BJ (cell line): ENCODE measurements around the gene BCL2. TPM values are rescaled to one million over a fixed set of nuclear protein-coding genes. Genes with fewer than 3 reads are reported as not detected.

Experiments
- CTCF ChIA-PET: fragments of 350-600 bp; formaldehyde crosslinking; extraction: SDS; loops from one replicate; lab custom pipeline; 2021; ENCODE audit warnings: antibody characterized with exemption, inconsistent platforms; lab: Yijun Ruan, JAX
- POLR2A ChIA-PET: fragments of 300-600 bp; sonication (Branson Sonifier 250); formaldehyde crosslinking; extraction: SDS; loops from one replicate; lab custom pipeline; 2021; ENCODE audit warnings: antibody characterized with exemption; lab: Charles Lee
- DNase-seq: peaks from one replicate; pipeline ENCODE4 v3.0.0-alpha.2; 2011; ENCODE audit warnings: low read depth
- H3K27me3 ChIP-seq: 2 replicates; pipeline ENCODE4 v1.6.0; 2011; ENCODE audit warnings: low read length; ENCODE audit not compliant: control insufficient read depth, insufficient read depth
- H3K36me3 ChIP-seq: 2 replicates; pipeline ENCODE4 v1.5.1; 2011; ENCODE audit warnings: low read length; ENCODE audit not compliant: control insufficient read depth, insufficient read depth
- H3K4me3 ChIP-seq: 2 replicates; pipeline ENCODE4 v1.5.1; 2011; ENCODE audit warnings: low read depth, mild to moderate bottlenecking, control low read depth, low read length
- CTCF ChIP-seq: IDR thresholded peaks from 2 replicates; pipeline ENCODE4 v1.5.1; 2011; ENCODE audit warnings: low read depth, mild to moderate bottlenecking, control low read depth, inconsistent platforms, low read length, moderate library complexity; ENCODE audit not compliant: insufficient read depth
- polyA plus RNA-seq: library from polyadenylated mRNA; depleted of rRNA; stranded (reverse); fragments of >200 nt; gene quantifications from 2 replicates; pipeline ENCODE4 v1.2.3, GENCODE V29; 2011

BCL2 gene
- polyA plus RNA-seq, 1 experiment = 0.15 TPM

- ChIA-PET POLR2A (no interaction called here), CTCF (interaction anchor here (0.6 to 1.4 kb wide), 4 partner anchors 17 to 365 kb away, joined by 3 to 4 read pairs (median 3); no protein-coding TSS in a partner anchor)
- DNase-seq = no peak
- no peak for TF ChIP-seq CTCF
- H3K27me3 ChIP-seq = peaks cover 7% of the 10 kb centered on the region
- H3K36me3 ChIP-seq = no peaks in the 10 kb centered on the region
- no peak overlapping the region for H3K4me3 ChIP-seq
These were observed 180.9 kb downstream of the BCL2 start for GRCh38 chr18:63138436-63139340.

GRCh38 chr18:63137999-63138435 lies 181.6 kb downstream of the BCL2 start:
- TF ChIP-seq CTCF = no peak
- Histone ChIP-seq H3K36me3 (no peaks in the 10 kb centered on the region), H3K4me3 (no peak overlapping the region), H3K27me3 (peaks cover 4% of the 10 kb centered on the region)
- DNase-seq = no peak
- ChIA-PET POLR2A (no interaction called here), CTCF (interaction anchor here (0.7 to 1.4 kb wide), 2 partner anchors 16 to 18 kb away, joined by 3 to 4 read pairs; no protein-coding TSS in a partner anchor)

GRCh38 chr18:63135101-63135500 lies 184.5 kb downstream of the BCL2 start:
- TF ChIP-seq CTCF = no peak
- Histone ChIP-seq H3K27me3 (peaks cover 7% of the 10 kb centered on the region; the same call in 1 of the 2 replicates), H3K4me3 (no peak overlapping the region), H3K36me3 (no peaks in the 10 kb centered on the region)
- ChIA-PET POLR2A (no interaction called here), CTCF (interaction anchor here (0.9 kb wide), 1 partner anchor 182 kb away, joined by 3 read pairs; no protein-coding TSS in a partner anchor)
- DNase-seq = no peak

- DNase-seq = no peak
- CTCF ChIA-PET = interaction anchor here (1.0 to 7.0 kb wide), 12 partner anchors 11 to 716 kb away, joined by 3 to 76 read pairs (median 8); partner anchors contain the start of gene BCL2
- no peak for TF ChIP-seq CTCF
These were observed 186.8 kb downstream of the BCL2 start for GRCh38 chr18:63132819-63133200.

More at GRCh38 chr18:63132819-63133200, 186.8 kb downstream of the BCL2 start:
- Histone ChIP-seq H3K4me3 (no peak overlapping the region), H3K27me3 (peaks cover 7% of the 10 kb centered on the region; the same call in 1 of the 2 replicates), H3K36me3 (no peaks in the 10 kb centered on the region)
- POLR2A ChIA-PET = no interaction called here
